ENCODE measurements around the gene SLC49A3.

DNA sequence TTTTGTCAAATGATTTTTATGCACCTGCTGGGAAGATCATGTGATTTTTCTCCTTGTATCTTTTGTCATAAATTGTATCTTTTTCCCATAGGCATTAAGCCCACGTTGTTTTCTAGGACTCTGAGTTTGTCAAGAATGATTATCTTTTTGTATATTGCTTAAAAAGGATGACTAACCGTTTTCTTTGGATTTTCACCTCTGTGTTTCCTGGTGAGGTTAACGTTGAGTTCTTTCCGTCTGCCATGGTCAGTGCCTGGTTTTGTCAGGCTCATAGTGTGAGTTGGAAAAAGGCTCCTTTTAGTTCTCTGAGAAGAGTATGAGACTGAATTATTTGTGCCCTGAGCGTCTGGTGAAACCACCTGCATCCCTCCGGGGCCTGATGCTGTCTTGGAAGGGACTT is 38.6 kb upstream of the SLC49A3 start:
- no peak for TF ChIP-seq POLR2A (IDR thresholded peaks at IDR 0.05; ENCODE audit: low read length)
- TF ChIP-seq GATA1 (IDR thresholded peaks at IDR 0.05; ENCODE audit: low read depth, low read length), result no peak

Measured in erythroblast (primary cell).